ENCODE measurements around the gene TRIM63. TPM values are rescaled to one million over a fixed set of nuclear protein-coding genes. Genes with fewer than 3 reads are reported as not detected.
A peak's percentile ranks its signal among the peaks of the same experiment; 100 is the strongest.
"Not testable (repeated sequence)": the region's sequence is repeated elsewhere in the genome, so short reads cannot be mapped to it uniquely, and the experiment has no call there.

TRIM63 gene
- polyA plus RNA-seq, 3 donors, result 0.09 TPM; not detected in 2

GRCh38 chr1:26094677-26095383, 27.4 kb upstream of the TRIM63 start:
- 65% methylated on average over 10 of the region's 17 CpGs for WGBS (ENCODE audit: insufficient coverage)

GRCh38 chr1:26094076-26094669, 26.7 kb upstream of the TRIM63 start:
- Histone ChIP-seq H4K20me1 (ENCODE audit: insufficient read depth, low read length) (no peaks in the 10 kb centered on the region), H3K9ac (ENCODE audit: insufficient read depth, low read length, poor library complexity, severe bottlenecking) (no peak overlapping the region), H3K27ac (ENCODE audit: low read depth in 1 of 2, low read length in 2 of 2) (no peak overlapping the region), H3K4me3 (replicated peaks in 1 of 3; ENCODE audit: low read depth in 2 of 3, low read length in 3 of 3) (no peak overlapping the region), H3K79me2 (ENCODE audit: insufficient read depth, low read length) (no peaks in the 10 kb centered on the region), H2AFZ (ENCODE audit: insufficient read depth, low read depth, low read length, poor library complexity, severe bottlenecking) (no peak overlapping the region), H3K36me3 (replicated peaks in 1 of 2; ENCODE audit: control insufficient read depth in 1 of 2, insufficient read depth in 2 of 2, low read length in 2 of 2) (no peaks in the 10 kb centered on the region), H3K4me1 (ENCODE audit: control insufficient read depth in 1 of 2, insufficient read depth in 2 of 2, low read length in 2 of 2) (no peaks in the 10 kb centered on the region), H3K9me3 (replicated peaks in 1 of 2; ENCODE audit: control insufficient read depth in 1 of 2, insufficient read depth in 1 of 2, low read length in 2 of 2) (no peaks in the 10 kb centered on the region), H3K27me3 (ENCODE audit: control insufficient read depth in 2 of 2, insufficient read depth in 2 of 2, low read length in 2 of 2) (peaks cover 0 to 21% of the 10 kb centered on the region in 2 donors), H3K4me2 (replicated peaks; ENCODE audit: extremely low read depth, low read length, poor library complexity, severe bottlenecking) (no peak overlapping the region)
- intact Hi-C loops (cut with micrococcal nuclease), result no loop called here
- Mint-ChIP-seq H3K4me3 (peak overlapping the region in 1 of 2 donors; percentile 11), H3K27me3 (ENCODE audit: low read depth in 3 of 3) (peaks cover 21 to 41% (median 33%) of the 10 kb centered on the region in 3 donors), H3K36me3 (no peaks in the 10 kb centered on the region), H3K9me3 (peaks cover 0 to 4% (median 0%) of the 10 kb centered on the region in 7 donors), H3K27ac (no peak overlapping the region), H3K4me1 (no peaks in the 10 kb centered on the region)
- no peak for TF ChIP-seq CTCF (IDR thresholded peaks at IDR 0.05)
- DNase-seq, result no peak
- no CpG with 5 or more reads among the region's 11 CpGs for WGBS (ENCODE audit: insufficient coverage)

More at GRCh38 chr1:26094677-26095383, 27.4 kb upstream of the TRIM63 start:
- intact Hi-C loops (cut with micrococcal nuclease), result no loop called here
- Mint-ChIP-seq H3K9me3 (peaks cover 0 to 4% (median 0%) of the 10 kb centered on the region in 7 donors), H3K36me3 (no peaks in the 10 kb centered on the region), H3K4me1 (no peaks in the 10 kb centered on the region), H3K4me3 (peak overlapping the region in 1 of 2 donors; percentile 11), H3K27ac (no peak overlapping the region), H3K27me3 (ENCODE audit: low read depth in 3 of 3) (peaks cover 22 to 41% (median 33%) of the 10 kb centered on the region in 3 donors)
- H3K9ac ChIP-seq (ENCODE audit: insufficient read depth, low read length, poor library complexity, severe bottlenecking), result no peak overlapping the region
- no peak overlapping the region for H3K4me2 ChIP-seq (replicated peaks; ENCODE audit: extremely low read depth, low read length, poor library complexity, severe bottlenecking)
- no peaks in the 10 kb centered on the region for H3K4me1 ChIP-seq (ENCODE audit: control insufficient read depth in 1 of 2, insufficient read depth in 2 of 2, low read length in 2 of 2)
- no peak for DNase-seq
- TF ChIP-seq CTCF (IDR thresholded peaks at IDR 0.05), result no peak
- H3K4me3 ChIP-seq (replicated peaks in 1 of 3; ENCODE audit: low read depth in 2 of 3, low read length in 3 of 3), result no peak overlapping the region
- no peaks in the 10 kb centered on the region for H4K20me1 ChIP-seq (ENCODE audit: insufficient read depth, low read length)
- H2AFZ ChIP-seq (ENCODE audit: insufficient read depth, low read depth, low read length, poor library complexity, severe bottlenecking), result no peak overlapping the region
- no peak overlapping the region for H3K27ac ChIP-seq (ENCODE audit: low read depth in 1 of 2, low read length in 2 of 2)
- no peaks in the 10 kb centered on the region for H3K79me2 ChIP-seq (ENCODE audit: insufficient read depth, low read length)
- H3K9me3 ChIP-seq (replicated peaks in 1 of 2; ENCODE audit: control insufficient read depth in 1 of 2, insufficient read depth in 1 of 2, low read length in 2 of 2), result no peaks in the 10 kb centered on the region
- H3K27me3 ChIP-seq (ENCODE audit: control insufficient read depth in 2 of 2, insufficient read depth in 2 of 2, low read length in 2 of 2), result peaks cover 0 to 21% of the 10 kb centered on the region in 2 donors
- H3K36me3 ChIP-seq (replicated peaks in 1 of 2; ENCODE audit: control insufficient read depth in 1 of 2, insufficient read depth in 2 of 2, low read length in 2 of 2), result no peaks in the 10 kb centered on the region

GRCh38 chr1:26093569-26093968, 26.1 kb upstream of the TRIM63 start:
- H3K9me3 ChIP-seq (replicated peaks in 1 of 2; ENCODE audit: control insufficient read depth in 1 of 2, insufficient read depth in 1 of 2, low read length in 2 of 2); H3K4me3 ChIP-seq (replicated peaks in 1 of 3; ENCODE audit: low read depth in 2 of 3, low read length in 3 of 3); H3K27ac Mint-ChIP-seq; H3K79me2 ChIP-seq (ENCODE audit: insufficient read depth, low read length); DNase-seq; H3K4me3 Mint-ChIP-seq; H4K20me1 ChIP-seq (ENCODE audit: insufficient read depth, low read length); H3K4me1 Mint-ChIP-seq; intact Hi-C loops (cut with micrococcal nuclease); H3K36me3 Mint-ChIP-seq; H3K27ac ChIP-seq (ENCODE audit: low read depth in 1 of 2, low read length in 2 of 2); H3K9me3 Mint-ChIP-seq; H3K4me1 ChIP-seq (ENCODE audit: control insufficient read depth in 1 of 2, insufficient read depth in 2 of 2, low read length in 2 of 2); H3K4me2 ChIP-seq (replicated peaks; ENCODE audit: extremely low read depth, low read length, poor library complexity, severe bottlenecking); H3K9ac ChIP-seq (ENCODE audit: insufficient read depth, low read length, poor library complexity, severe bottlenecking); H2AFZ ChIP-seq (ENCODE audit: insufficient read depth, low read depth, low read length, poor library complexity, severe bottlenecking); H3K36me3 ChIP-seq (replicated peaks in 1 of 2; ENCODE audit: control insufficient read depth in 1 of 2, insufficient read depth in 2 of 2, low read length in 2 of 2): not testable (repeated sequence)
- H3K27me3 ChIP-seq (ENCODE audit: control insufficient read depth in 2 of 2, insufficient read depth in 2 of 2, low read length in 2 of 2), result peaks cover 0 to 21% of the 10 kb centered on the region in 2 donors
- 43% methylated on average over 2 of the region's 6 CpGs for WGBS (ENCODE audit: insufficient coverage)
- peaks cover 24 to 43% (median 30%) of the 10 kb centered on the region in 3 donors for H3K27me3 Mint-ChIP-seq (ENCODE audit: low read depth in 3 of 3)
